ENCODE results near the gene SLC29A1. TPM values are rescaled to one million over a fixed set of nuclear protein-coding genes. Genes with fewer than 3 reads are reported as not detected.
"Not testable (repeated sequence)": the region's sequence is repeated elsewhere in the genome, so short reads cannot be mapped to it uniquely, and the experiment has no call there.

SLC29A1 gene
- total RNA-seq, 6 experiments from 2014 or later: 14.9 to 29.9 (median 26.8) TPM

GRCh38 chr6:44178424-44179071, 44.8 kb upstream of the SLC29A1 start:
- Mint-ChIP-seq H3K36me3 (ENCODE audit: low read depth) (no peaks in the 10 kb centered on the region), H3K4me3 (peak overlapping the region; percentile 58; the same call in 1 of the 2 replicates), H3K9me3 (no peaks in the 10 kb centered on the region), H3K4me1 (ENCODE audit: low read depth) (peaks cover 46% of the 10 kb centered on the region), H3K27ac (peak overlapping the region; percentile 85), H3K27me3 (ENCODE audit: insufficient read depth) (no peaks in the 10 kb centered on the region; the same call in 1 of the 2 replicates)
- DNase-seq: no peak
- TF ChIP-seq, protein P1, sequence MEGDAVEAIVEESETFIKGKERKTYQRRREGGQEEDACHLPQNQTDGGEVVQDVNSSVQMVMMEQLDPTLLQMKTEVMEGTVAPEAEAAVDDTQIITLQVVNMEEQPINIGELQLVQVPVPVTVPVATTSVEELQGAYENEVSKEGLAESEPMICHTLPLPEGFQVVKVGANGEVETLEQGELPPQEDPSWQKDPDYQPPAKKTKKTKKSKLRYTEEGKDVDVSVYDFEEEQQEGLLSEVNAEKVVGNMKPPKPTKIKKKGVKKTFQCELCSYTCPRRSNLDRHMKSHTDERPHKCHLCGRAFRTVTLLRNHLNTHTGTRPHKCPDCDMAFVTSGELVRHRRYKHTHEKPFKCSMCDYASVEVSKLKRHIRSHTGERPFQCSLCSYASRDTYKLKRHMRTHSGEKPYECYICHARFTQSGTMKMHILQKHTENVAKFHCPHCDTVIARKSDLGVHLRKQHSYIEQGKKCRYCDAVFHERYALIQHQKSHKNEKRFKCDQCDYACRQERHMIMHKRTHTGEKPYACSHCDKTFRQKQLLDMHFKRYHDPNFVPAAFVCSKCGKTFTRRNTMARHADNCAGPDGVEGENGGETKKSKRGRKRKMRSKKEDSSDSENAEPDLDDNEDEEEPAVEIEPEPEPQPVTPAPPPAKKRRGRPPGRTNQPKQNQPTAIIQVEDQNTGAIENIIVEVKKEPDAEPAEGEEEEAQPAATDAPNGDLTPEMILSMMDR (IDR thresholded peaks at IDR 0.05): no peak

DNA sequence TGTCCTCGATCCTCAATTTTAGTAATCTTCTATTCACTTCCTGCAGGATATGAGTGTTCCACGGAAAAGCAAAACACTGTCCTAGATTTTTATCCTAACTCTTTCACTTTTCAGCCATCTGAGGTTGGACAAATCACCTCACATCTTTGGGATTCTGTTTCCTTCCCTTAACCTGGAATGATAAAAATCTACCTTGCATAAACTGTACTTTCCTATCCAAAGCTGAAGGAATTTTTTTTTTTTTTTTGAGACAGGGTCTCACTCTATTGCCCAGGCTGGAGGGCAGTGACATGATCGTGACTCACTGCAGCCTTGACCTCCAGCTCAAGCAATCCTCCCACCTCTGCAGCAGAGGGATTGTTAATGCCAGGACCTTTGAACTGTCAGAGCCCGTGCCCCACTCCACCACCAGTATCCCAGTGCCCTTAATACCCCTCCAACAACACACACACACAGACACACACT, 44.3 kb upstream of the SLC29A1 start:
- H3K27me3 Mint-ChIP-seq (ENCODE audit: insufficient read depth): no peaks in the 10 kb centered on the region; the same call in 1 of the 2 replicates
- H3K4me3 Mint-ChIP-seq: peak overlapping the region; percentile 35
- DNase-seq: no peak
- H3K9me3 Mint-ChIP-seq: no peaks in the 10 kb centered on the region
- TF ChIP-seq, protein P1 (IDR thresholded peaks at IDR 0.05): no peak
- H3K4me1 Mint-ChIP-seq (ENCODE audit: low read depth): peaks cover 40% of the 10 kb centered on the region
- no peaks in the 10 kb centered on the region for H3K36me3 Mint-ChIP-seq (ENCODE audit: low read depth)
- peak overlapping the region; percentile 72 for H3K27ac Mint-ChIP-seq

DNA sequence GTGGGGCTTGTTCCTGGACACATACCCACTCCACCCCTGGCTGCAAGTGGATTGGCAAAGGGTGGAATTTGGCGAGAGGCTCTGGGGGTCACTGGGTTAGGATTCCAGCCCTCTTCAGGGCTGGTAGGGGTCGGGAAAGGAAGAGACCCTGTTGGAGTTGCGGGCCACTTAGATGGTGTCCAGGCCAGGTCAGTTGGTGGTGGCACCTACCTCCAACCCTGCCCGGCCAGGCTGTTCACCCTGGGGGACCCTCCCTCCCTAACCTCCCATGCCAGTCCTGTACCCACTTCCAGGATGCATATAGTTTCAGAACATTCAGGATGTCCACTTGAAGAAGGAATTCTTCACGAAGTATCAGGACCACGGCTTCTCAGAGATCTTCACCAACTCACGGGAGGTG, 43.7 kb upstream of the SLC29A1 start:
- Mint-ChIP-seq H3K9me3 (no peaks in the 10 kb centered on the region), H3K27ac (peak overlapping the region; percentile 72; the same call in 1 of the 2 replicates), H3K27me3 (ENCODE audit: insufficient read depth) (no peaks in the 10 kb centered on the region; the same call in 1 of the 2 replicates), H3K36me3 (ENCODE audit: low read depth) (no peaks in the 10 kb centered on the region), H3K4me3 (peak overlapping the region; percentile 35; the same call in 1 of the 2 replicates), H3K4me1 (ENCODE audit: low read depth) (peaks cover 40% of the 10 kb centered on the region)
- TF ChIP-seq, protein P1 (IDR thresholded peaks at IDR 0.05): no peak
- no peak for DNase-seq

DNA sequence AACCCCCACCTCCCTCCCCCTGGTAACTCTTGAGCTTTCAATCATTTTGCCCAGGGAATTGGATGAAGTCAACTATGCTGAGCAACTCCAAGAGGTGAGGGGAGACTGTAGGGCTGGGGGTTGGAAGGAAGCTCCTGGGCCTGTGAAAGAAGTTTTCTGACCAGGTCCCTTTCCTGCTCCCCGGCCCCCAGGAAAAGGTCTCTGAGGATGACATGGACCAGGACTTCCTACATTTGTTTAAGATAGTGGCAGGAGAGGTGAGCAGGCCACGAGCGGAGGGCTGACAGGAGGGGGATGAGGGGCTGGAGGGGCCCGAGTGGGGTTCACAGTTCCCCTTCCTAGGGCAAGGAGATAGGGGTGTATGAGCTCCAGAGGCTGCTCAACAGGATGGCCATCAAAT, 43.0 kb upstream of the SLC29A1 start:
- peaks cover 6% of the 10 kb centered on the region for H3K27me3 Mint-ChIP-seq (ENCODE audit: insufficient read depth)
- DNase-seq: no peak
- TF ChIP-seq, protein P1 (IDR thresholded peaks at IDR 0.05): no peak
- peaks cover 40% of the 10 kb centered on the region for H3K4me1 Mint-ChIP-seq (ENCODE audit: low read depth)
- H3K9me3 Mint-ChIP-seq: no peaks in the 10 kb centered on the region
- H3K27ac Mint-ChIP-seq: no peak overlapping the region
- no peak overlapping the region for H3K4me3 Mint-ChIP-seq
- no peaks in the 10 kb centered on the region for H3K36me3 Mint-ChIP-seq (ENCODE audit: low read depth)

- Mint-ChIP-seq H3K4me1 (ENCODE audit: low read depth) (peaks cover 40% of the 10 kb centered on the region), H3K9me3 (no peaks in the 10 kb centered on the region), H3K27me3 (ENCODE audit: insufficient read depth) (peaks cover 11% of the 10 kb centered on the region), H3K36me3 (ENCODE audit: low read depth) (no peaks in the 10 kb centered on the region), H3K27ac (no peak overlapping the region), H3K4me3 (no peak overlapping the region)
- no peak for DNase-seq
- TF ChIP-seq, protein P1 (IDR thresholded peaks at IDR 0.05): no peak
These were observed 42.5 kb upstream of the SLC29A1 start for GRCh38 chr6:44180886-44181285.

DNA sequence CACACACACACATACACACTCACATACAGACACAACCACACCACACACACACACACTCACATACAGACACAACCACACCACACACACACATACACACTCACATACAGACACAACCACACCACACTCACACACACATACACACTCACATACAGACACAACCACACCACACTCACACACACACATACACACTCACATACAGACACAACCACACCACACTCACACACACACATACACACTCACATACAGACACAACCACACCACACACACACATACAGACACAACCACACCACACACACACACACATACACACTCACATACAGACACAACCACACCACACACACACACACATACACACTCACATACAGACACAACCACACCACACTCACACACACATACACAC, 41.6 kb upstream of the SLC29A1 start:
- DNase-seq; H3K4me3 Mint-ChIP-seq; H3K9me3 Mint-ChIP-seq; H3K36me3 Mint-ChIP-seq (ENCODE audit: low read depth); H3K27ac Mint-ChIP-seq: not testable (repeated sequence)
- Mint-ChIP-seq H3K4me1 (ENCODE audit: low read depth) (peaks cover 33% of the 10 kb centered on the region), H3K27me3 (ENCODE audit: insufficient read depth) (peaks cover 17% of the 10 kb centered on the region)
